GM19043 (cell line): ENCODE data around the gene ADAT3.

Source experiments
- ATAC-seq: cut with Tn5 transposase; IDR thresholded peaks from one replicate; pipeline ENCODE4 v1.9.1; 2021; ENCODE audit warnings: low read depth; ENCODE audit not compliant: unreplicated experiment

The ADAT3 gene

GRCh38 chr19:1936916-1937610 is 31.9 kb downstream of the ADAT3 start:
- ATAC-seq: no peak

GRCh38 chr19:1938071-1938470 is 32.9 kb downstream of the ADAT3 start:
- ATAC-seq: no peak

- ATAC-seq: no peak
These were observed 36.2 kb downstream of the ADAT3 start, which contains the start of gene CSNK1G2 for GRCh38 chr19:1941146-1942077. Gene CSNK1G2, plus strand, starts transcription at chr19:1941172. Its CDS starts 28,601 bp downstream, at chr19:1969773.

GRCh38 chr19:1942078-1942933 is 37.1 kb downstream of the ADAT3 start:
- no peak for ATAC-seq

GRCh38 chr19:1942934-1943555 is 37.8 kb downstream of the ADAT3 start:
- ATAC-seq: no peak

- no peak for ATAC-seq
These were observed 38.5 kb downstream of the ADAT3 start for GRCh38 chr19:1943661-1944087.

- no peak for ATAC-seq
These were observed 39.1 kb downstream of the ADAT3 start for GRCh38 chr19:1944088-1944915.

- ATAC-seq: no peak
These were observed 39.8 kb downstream of the ADAT3 start for GRCh38 chr19:1944916-1945561.

GRCh38 chr19:1945899-1946298 is 40.7 kb downstream of the ADAT3 start:
- no peak for ATAC-seq

- no peak for ATAC-seq
These were observed 42.5 kb downstream of the ADAT3 start for GRCh38 chr19:1947651-1948209.

GRCh38 chr19:1949304-1950101 is 44.3 kb downstream of the ADAT3 start:
- ATAC-seq: no peak

- ATAC-seq: no peak
These were observed 45.4 kb downstream of the ADAT3 start for GRCh38 chr19:1950640-1951039.

- ATAC-seq: no peak
These were observed 47.4 kb downstream of the ADAT3 start for GRCh38 chr19:1952635-1953034.

- no peak for ATAC-seq
These were observed 47.8 kb downstream of the ADAT3 start for GRCh38 chr19:1953037-1953436.

GRCh38 chr19:1953441-1954094 is 48.4 kb downstream of the ADAT3 start:
- ATAC-seq: no peak

GRCh38 chr19:1954532-1954933 is 49.3 kb downstream of the ADAT3 start:
- ATAC-seq: no peak
